HepG2 (cell line): Measurements from ENCODE around the gene RALB. TPM values are rescaled to one million over a fixed set of nuclear protein-coding genes. Genes with fewer than 3 reads are reported as not detected.

Experiments used
- HOMEZ ChIP-seq: IDR thresholded peaks from 2 replicates; pipeline ENCODE4 v1.6.1; 2016; ENCODE audit warnings: low read depth
- NCOA1 ChIP-seq: sonication (generic); formaldehyde crosslinking; IDR thresholded peaks from 2 replicates; pipeline ENCODE4 v1.9.0; 2021; ENCODE audit warnings: missing genetic modification reagents
- NPAS2 ChIP-seq: sonication (generic); formaldehyde crosslinking; IDR thresholded peaks from 2 replicates; pipeline ENCODE4 v1.8.0; 2022; ENCODE audit warnings: mild to moderate bottlenecking, missing genetic modification reagents, borderline replicate concordance
- PITX1 ChIP-seq: sonication (generic); formaldehyde crosslinking; IDR thresholded peaks from 2 replicates; pipeline ENCODE4 v1.5.1; 2020; ENCODE audit warnings: mild to moderate bottlenecking, missing genetic modification reagents
- TAF15 ChIP-seq: fragments of 200-400 bp; formaldehyde crosslinking; IDR thresholded peaks from one replicate; pipeline ENCODE4 v1.6.1; 2018; ENCODE audit warnings: mild to moderate bottlenecking, low read depth, low read length; ENCODE audit not compliant: poor library complexity, severe bottlenecking
- YY1 ChIP-seq: IDR thresholded peaks from 2 replicates; pipeline ENCODE4 v1.6.1; 2011; ENCODE audit warnings: low read length, low read depth, moderate library complexity, mild to moderate bottlenecking; ENCODE audit not compliant: insufficient read depth, insufficient replicate concordance
- ZNF121 ChIP-seq: sonication (generic); formaldehyde crosslinking; IDR thresholded peaks from 2 replicates; pipeline ENCODE4 v1.5.0; 2020; ENCODE audit warnings: mild to moderate bottlenecking, missing genetic modification reagents
- ZNF20 ChIP-seq: sonication (generic); formaldehyde crosslinking; IDR thresholded peaks from 2 replicates; pipeline ENCODE4 v1.4.0; 2020; ENCODE audit warnings: mild to moderate bottlenecking, moderate library complexity, missing genetic modification reagents
- ZNF333 ChIP-seq: sonication (generic); formaldehyde crosslinking; IDR thresholded peaks from 2 replicates; pipeline ENCODE4 v1.4.0; 2020; ENCODE audit warnings: mild to moderate bottlenecking, missing genetic modification reagents, borderline replicate concordance
- ZNF646 ChIP-seq: sonication (generic); formaldehyde crosslinking; IDR thresholded peaks from 2 replicates; pipeline ENCODE4 v1.9.0; 2021; ENCODE audit warnings: mild to moderate bottlenecking, missing genetic modification reagents
- ZNF788 ChIP-seq: sonication (generic); formaldehyde crosslinking; IDR thresholded peaks from 2 replicates; pipeline ENCODE4 v1.5.0; 2020; ENCODE audit warnings: mild to moderate bottlenecking, missing genetic modification reagents, borderline replicate concordance
- polyA plus RNA-seq, 8 experiments: library from polyadenylated mRNA; depleted of rRNA in 3 of 8; stranded (reverse) in 7 of 8; unstranded in 1 of 8; fragments of >200 nt; fragmentation: Illumina TruSeq in 4 of 8; extraction: Trizol in 4 of 8; gene quantifications; 2 replicates each; pipeline versions ENCODE4 v1.2.1 to v1.2.3, GENCODE V29; 2011 to 2016; ENCODE audit warnings: low read depth in 4 of 8, missing spikeins in 1 of 8, mixed read lengths in 1 of 8; ENCODE audit not compliant: insufficient read depth in 1 of 8
- total RNA-seq, 5 experiments: library from RNA; depleted of rRNA; stranded (reverse); fragments of >200 nt; fragmentation: Illumina TruSeq; extraction: Trizol; gene quantifications; 2 replicates each; pipeline ENCODE4 v1.2.3, GENCODE V29; 2016; ENCODE audit warnings: low read depth in 1 of 5
- TF ChIP-seq, protein P1 (sequence below): sonication (generic); formaldehyde crosslinking; IDR thresholded peaks from 2 replicates; pipeline ENCODE4 v1.4.0; 2020; ENCODE audit warnings: mild to moderate bottlenecking, missing genetic modification reagents
- TF ChIP-seq, protein P2 (sequence below): sonication (generic); formaldehyde crosslinking; IDR thresholded peaks from 2 replicates; pipeline ENCODE4 v1.8.1; 2022; ENCODE audit warnings: low read depth, mild to moderate bottlenecking, missing genetic modification reagents
- TF ChIP-seq, protein P3 (sequence below): sonication (generic); formaldehyde crosslinking; IDR thresholded peaks from 2 replicates; pipeline ENCODE4 v1.5.1; 2020; ENCODE audit warnings: mild to moderate bottlenecking, missing genetic modification reagents, borderline replicate concordance

The RALB gene
- total and polyA plus RNA-seq, 2 of the 13 experiments (the other 11 are each of a cell fraction or from before 2014, with no cell fraction given): 37.8 to 43.2 TPM

- no peak for TF ChIP-seq ZNF646 (CRISPR knock-in tag)
- TF ChIP-seq ZNF788 (CRISPR knock-in tag): peak; percentile 87
- TF ChIP-seq YY1: peak; percentile 25
- TF ChIP-seq ZNF20 (CRISPR knock-in tag): no peak
- TF ChIP-seq TAF15: no peak
- TF ChIP-seq HOMEZ: no peak
- TF ChIP-seq, protein P1, sequence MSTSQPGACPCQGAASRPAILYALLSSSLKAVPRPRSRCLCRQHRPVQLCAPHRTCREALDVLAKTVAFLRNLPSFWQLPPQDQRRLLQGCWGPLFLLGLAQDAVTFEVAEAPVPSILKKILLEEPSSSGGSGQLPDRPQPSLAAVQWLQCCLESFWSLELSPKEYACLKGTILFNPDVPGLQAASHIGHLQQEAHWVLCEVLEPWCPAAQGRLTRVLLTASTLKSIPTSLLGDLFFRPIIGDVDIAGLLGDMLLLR (CRISPR knock-in tag): 0 out of 2 replicates have a peak, but pooled peaks have one; percentile 57
- TF ChIP-seq, protein P2, sequence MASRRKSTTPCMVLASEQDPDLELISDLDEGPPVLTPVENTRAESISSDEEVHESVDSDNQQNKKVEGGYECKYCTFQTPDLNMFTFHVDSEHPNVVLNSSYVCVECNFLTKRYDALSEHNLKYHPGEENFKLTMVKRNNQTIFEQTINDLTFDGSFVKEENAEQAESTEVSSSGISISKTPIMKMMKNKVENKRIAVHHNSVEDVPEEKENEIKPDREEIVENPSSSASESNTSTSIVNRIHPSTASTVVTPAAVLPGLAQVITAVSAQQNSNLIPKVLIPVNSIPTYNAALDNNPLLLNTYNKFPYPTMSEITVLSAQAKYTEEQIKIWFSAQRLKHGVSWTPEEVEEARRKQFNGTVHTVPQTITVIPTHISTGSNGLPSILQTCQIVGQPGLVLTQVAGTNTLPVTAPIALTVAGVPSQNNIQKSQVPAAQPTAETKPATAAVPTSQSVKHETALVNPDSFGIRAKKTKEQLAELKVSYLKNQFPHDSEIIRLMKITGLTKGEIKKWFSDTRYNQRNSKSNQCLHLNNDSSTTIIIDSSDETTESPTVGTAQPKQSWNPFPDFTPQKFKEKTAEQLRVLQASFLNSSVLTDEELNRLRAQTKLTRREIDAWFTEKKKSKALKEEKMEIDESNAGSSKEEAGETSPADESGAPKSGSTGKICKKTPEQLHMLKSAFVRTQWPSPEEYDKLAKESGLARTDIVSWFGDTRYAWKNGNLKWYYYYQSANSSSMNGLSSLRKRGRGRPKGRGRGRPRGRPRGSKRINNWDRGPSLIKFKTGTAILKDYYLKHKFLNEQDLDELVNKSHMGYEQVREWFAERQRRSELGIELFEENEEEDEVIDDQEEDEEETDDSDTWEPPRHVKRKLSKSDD (CRISPR knock-in tag): no peak; the same call in 1 of the 2 replicates
- peak; percentile 78; the same call in 1 of the 2 replicates for TF ChIP-seq ZNF121 (CRISPR knock-in tag)
- peak; percentile 81 for TF ChIP-seq PITX1 (CRISPR knock-in tag)
- 0 out of 2 replicates have a peak, but pooled peaks have one; percentile 29 for TF ChIP-seq ZNF333 (CRISPR knock-in tag)
- TF ChIP-seq NPAS2: no peak
- TF ChIP-seq, protein P3, sequence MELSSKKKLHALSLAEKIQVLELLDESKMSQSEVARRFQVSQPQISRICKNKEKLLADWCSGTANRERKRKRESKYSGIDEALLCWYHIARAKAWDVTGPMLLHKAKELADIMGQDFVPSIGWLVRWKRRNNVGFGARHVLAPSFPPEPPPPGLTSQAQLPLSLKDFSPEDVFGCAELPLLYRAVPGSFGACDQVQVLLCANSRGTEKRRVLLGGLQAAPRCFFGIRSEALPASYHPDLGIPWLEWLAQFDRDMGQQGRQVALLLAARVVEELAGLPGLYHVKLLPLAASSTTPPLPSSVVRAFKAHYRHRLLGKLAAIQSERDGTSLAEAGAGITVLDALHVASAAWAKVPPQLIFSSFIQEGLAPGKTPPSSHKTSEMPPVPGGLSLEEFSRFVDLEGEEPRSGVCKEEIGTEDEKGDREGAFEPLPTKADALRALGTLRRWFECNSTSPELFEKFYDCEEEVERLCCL: no peak
- TF ChIP-seq NCOA1 (CRISPR knock-in tag): no peak
Observed at GRCh38 chr2:120253021-120253882, 600 bp downstream of the RALB start (continued).
